HPDE6-E6E7 (cell line): ENCODE data around the gene GREM2.

Experiments
- DNase-seq: peaks from one replicate; pipeline ENCODE4 v3.0.0; 2011; ENCODE audit warnings: missing footprints; ENCODE audit errors: extremely low spot score

The GREM2 gene

GRCh38 chr1:240610636-240611035, 1.3 kb downstream of the GREM2 start:
- no peak for DNase-seq

GRCh38 chr1:240609527-240610060, 2.4 kb downstream of the GREM2 start:
- DNase-seq: no peak

GRCh38 chr1:240608707-240609106, 3.2 kb downstream of the GREM2 start:
- DNase-seq: no peak

- DNase-seq: no peak
These were observed 4.9 kb downstream of the GREM2 start for GRCh38 chr1:240607006-240607405.

- no peak for DNase-seq
These were observed 9.8 kb downstream of the GREM2 start for GRCh38 chr1:240602189-240602588.

GRCh38 chr1:240599830-240600229, 12.1 kb downstream of the GREM2 start:
- DNase-seq: no peak

- no peak for DNase-seq
These were observed 12.7 kb downstream of the GREM2 start for GRCh38 chr1:240599299-240599698.

- DNase-seq: no peak
These were observed 13.5 kb downstream of the GREM2 start for GRCh38 chr1:240598216-240599001.

- DNase-seq: no peak
These were observed 14.7 kb downstream of the GREM2 start for GRCh38 chr1:240597153-240597745.

GRCh38 chr1:240595476-240595875, 16.5 kb downstream of the GREM2 start:
- no peak for DNase-seq

- no peak for DNase-seq
These were observed 20.4 kb downstream of the GREM2 start for GRCh38 chr1:240591564-240591963.

GRCh38 chr1:240591078-240591477, 20.9 kb downstream of the GREM2 start:
- DNase-seq: no peak

- DNase-seq: no peak
These were observed 22.3 kb downstream of the GREM2 start for GRCh38 chr1:240589585-240590110.

GRCh38 chr1:240586006-240586405, 25.9 kb downstream of the GREM2 start:
- DNase-seq: no peak

- DNase-seq: no peak
These were observed 29.0 kb downstream of the GREM2 start for GRCh38 chr1:240582953-240583352.

- no peak for DNase-seq
These were observed 32.4 kb downstream of the GREM2 start for GRCh38 chr1:240579511-240579910.

GRCh38 chr1:240577095-240577494, 34.9 kb downstream of the GREM2 start:
- DNase-seq: no peak

- no peak for DNase-seq
These were observed 35.8 kb downstream of the GREM2 start for GRCh38 chr1:240575981-240576662.

GRCh38 chr1:240572328-240572727, 39.6 kb downstream of the GREM2 start:
- no peak for DNase-seq

GRCh38 chr1:240571782-240572181, 40.2 kb downstream of the GREM2 start:
- DNase-seq: no peak

- no peak for DNase-seq
These were observed 44.9 kb downstream of the GREM2 start for GRCh38 chr1:240567066-240567465.

- DNase-seq: no peak
These were observed 49.2 kb downstream of the GREM2 start for GRCh38 chr1:240562779-240563178.
